CD14-positive monocyte (primary cell): ENCODE data around the gene TRRAP. TPM values are rescaled to one million over a fixed set of nuclear protein-coding genes. Genes with fewer than 3 reads are reported as not detected.

ENCODE experiments used
- DNase-seq, 3 donors: peaks; one replicate each; pipeline ENCODE4 v3.0.0-alpha.2; 2011 to 2022
- H2AFZ ChIP-seq: 2 replicates; pipeline ENCODE4 v1.6.0; 2012; ENCODE audit warnings: mild to moderate bottlenecking, low read depth, low read length, inconsistent platforms; ENCODE audit not compliant: insufficient read depth, poor library complexity, severe bottlenecking
- H3K27ac ChIP-seq, 2 donors: 1 replicate in 1 of 2; 2 replicates in 1 of 2; pipeline ENCODE4 v1.5.1; 2012 to 2013; ENCODE audit warnings: low read length in 2 of 2, control low read depth in 1 of 2, inconsistent platforms in 1 of 2, low read depth in 1 of 2, mild to moderate bottlenecking in 1 of 2
- H3K27me3 ChIP-seq, 2 donors: one replicate each; pipeline versions ENCODE4 v1.6.0 to v1.6.1; 2011 to 2013; ENCODE audit warnings: low read length in 2 of 2; ENCODE audit not compliant: control insufficient read depth in 2 of 2, insufficient read depth in 2 of 2
- H3K36me3 ChIP-seq, 2 donors: replicated peaks in 1 of 2; 1 replicate in 1 of 2; 2 replicates in 1 of 2; pipeline versions ENCODE4 v1.5.1 to v1.6.1; 2012 to 2013; ENCODE audit warnings: low read length in 2 of 2, control low read depth in 1 of 2, inconsistent platforms in 1 of 2, mild to moderate bottlenecking in 1 of 2; ENCODE audit not compliant: insufficient read depth in 2 of 2, control insufficient read depth in 1 of 2
- H3K4me1 ChIP-seq, 2 donors: 1 replicate in 1 of 2; 2 replicates in 1 of 2; pipeline versions ENCODE4 v1.5.1 to v1.6.1; 2012 to 2013; ENCODE audit warnings: low read length in 2 of 2, control low read depth in 1 of 2, inconsistent platforms in 1 of 2, mild to moderate bottlenecking in 1 of 2, moderate library complexity in 1 of 2; ENCODE audit not compliant: insufficient read depth in 2 of 2, control insufficient read depth in 1 of 2
- H3K4me2 ChIP-seq: replicated peaks from 2 replicates; pipeline ENCODE3; 2012; ENCODE audit warnings: low read length, moderate library complexity, mild to moderate bottlenecking; ENCODE audit not compliant: poor library complexity, severe bottlenecking; ENCODE audit errors: extremely low read depth
- H3K4me3 ChIP-seq, 3 experiments: fragments of 200-600 bp in 1 of 3; sonication (generic) in 1 of 3; replicated peaks in 1 of 3; 1 replicate in 2 of 3; 2 replicates in 1 of 3; pipeline ENCODE4 v1.5.1; 2011 to 2013; ENCODE audit warnings: low read length in 3 of 3, mild to moderate bottlenecking in 3 of 3, control low read depth in 2 of 3, low read depth in 2 of 3, inconsistent platforms in 1 of 3, moderate library complexity in 1 of 3
- H3K79me2 ChIP-seq: 2 replicates; pipeline ENCODE4 v1.6.0; 2012; ENCODE audit warnings: mild to moderate bottlenecking, control low read depth, inconsistent platforms, low read length, moderate library complexity; ENCODE audit not compliant: insufficient read depth
- H3K9ac ChIP-seq: 2 replicates; pipeline ENCODE4 v1.6.0; 2017; ENCODE audit warnings: low read length, mild to moderate bottlenecking; ENCODE audit not compliant: insufficient read depth, poor library complexity, severe bottlenecking
- H3K9me3 ChIP-seq, 2 donors: replicated peaks in 1 of 2; 1 replicate in 1 of 2; 2 replicates in 1 of 2; pipeline versions ENCODE4 v1.5.1 to v1.6.1; 2012 to 2013; ENCODE audit warnings: low read length in 2 of 2, control low read depth in 1 of 2; ENCODE audit not compliant: control insufficient read depth in 1 of 2, insufficient read depth in 1 of 2
- H4K20me1 ChIP-seq: 2 replicates; pipeline ENCODE4 v1.6.0; 2012; ENCODE audit warnings: mild to moderate bottlenecking, low read length, control low read depth, moderate library complexity; ENCODE audit not compliant: insufficient read depth
- H3K27ac Mint-ChIP-seq, 7 donors: one replicate each; pipeline ENCODE4 v1.8.0; 2020; ENCODE audit warnings: mild to moderate bottlenecking in 7 of 7, mixed read lengths in 7 of 7, moderate library complexity in 6 of 7, inconsistent platforms in 2 of 7
- H3K27me3 Mint-ChIP-seq, 3 donors: one replicate each; pipeline ENCODE4 v1.8.0; 2021 to 2022; ENCODE audit warnings: low read depth in 3 of 3, mild to moderate bottlenecking in 3 of 3, mixed read lengths in 3 of 3, moderate library complexity in 3 of 3, inconsistent platforms in 1 of 3
- H3K36me3 Mint-ChIP-seq, 2 donors: one replicate each; pipeline ENCODE4 v1.8.0; 2020; ENCODE audit warnings: mixed read lengths in 2 of 2, inconsistent platforms in 1 of 2, mild to moderate bottlenecking in 1 of 2
- H3K4me1 Mint-ChIP-seq: one replicate; pipeline ENCODE4 v1.8.0; 2020; ENCODE audit warnings: mild to moderate bottlenecking, mixed read lengths
- H3K4me3 Mint-ChIP-seq, 2 donors: one replicate each; pipeline ENCODE4 v1.8.0; 2020; ENCODE audit warnings: mild to moderate bottlenecking in 2 of 2, mixed read lengths in 2 of 2, moderate library complexity in 1 of 2
- H3K9me3 Mint-ChIP-seq, 7 donors: one replicate each; pipeline ENCODE4 v1.8.0; 2020 to 2022; ENCODE audit warnings: mixed read lengths in 7 of 7, mild to moderate bottlenecking in 6 of 7, moderate library complexity in 6 of 7, inconsistent platforms in 2 of 7
- WGBS: methylation state at CpG from one replicate; pipeline ENCODE4 v1.1.5; 2013; ENCODE audit warnings: missing lambda C conversion rate; ENCODE audit not compliant: insufficient coverage; 5-methylcytosine and 5-hydroxymethylcytosine counted together
- intact Hi-C, 2 donors: fragments of 100-400 bp; cut with micrococcal nuclease; formaldehyde crosslinking; loops; one replicate each; pipeline versions ENCODE4 v1.15.0 to v1.15.1; 2023
- polyA plus RNA-seq, 3 donors: library from polyadenylated mRNA; depleted of rRNA in 1 of 3; unstranded in 2 of 3; stranded (reverse) in 1 of 3; fragments of 300-500 nt in 2 of 3; fragments of >200 nt in 1 of 3; fragmentation: Illumina TruSeq in 2 of 3; gene quantifications; 1 replicate in 2 of 3; 2 replicates in 1 of 3; pipeline ENCODE4 v1.2.3, GENCODE V29; 2012 to 2021
- TF ChIP-seq, protein P1 (sequence below): fragments of 200-600 bp; IDR thresholded peaks from one replicate; pipeline ENCODE4 v1.8.0; 2022; ENCODE audit warnings: antibody characterized with exemption, mild to moderate bottlenecking

The TRRAP gene
- polyA plus RNA-seq, 3 donors = 0.67 to 12.2 (median 1.2) TPM

DNA sequence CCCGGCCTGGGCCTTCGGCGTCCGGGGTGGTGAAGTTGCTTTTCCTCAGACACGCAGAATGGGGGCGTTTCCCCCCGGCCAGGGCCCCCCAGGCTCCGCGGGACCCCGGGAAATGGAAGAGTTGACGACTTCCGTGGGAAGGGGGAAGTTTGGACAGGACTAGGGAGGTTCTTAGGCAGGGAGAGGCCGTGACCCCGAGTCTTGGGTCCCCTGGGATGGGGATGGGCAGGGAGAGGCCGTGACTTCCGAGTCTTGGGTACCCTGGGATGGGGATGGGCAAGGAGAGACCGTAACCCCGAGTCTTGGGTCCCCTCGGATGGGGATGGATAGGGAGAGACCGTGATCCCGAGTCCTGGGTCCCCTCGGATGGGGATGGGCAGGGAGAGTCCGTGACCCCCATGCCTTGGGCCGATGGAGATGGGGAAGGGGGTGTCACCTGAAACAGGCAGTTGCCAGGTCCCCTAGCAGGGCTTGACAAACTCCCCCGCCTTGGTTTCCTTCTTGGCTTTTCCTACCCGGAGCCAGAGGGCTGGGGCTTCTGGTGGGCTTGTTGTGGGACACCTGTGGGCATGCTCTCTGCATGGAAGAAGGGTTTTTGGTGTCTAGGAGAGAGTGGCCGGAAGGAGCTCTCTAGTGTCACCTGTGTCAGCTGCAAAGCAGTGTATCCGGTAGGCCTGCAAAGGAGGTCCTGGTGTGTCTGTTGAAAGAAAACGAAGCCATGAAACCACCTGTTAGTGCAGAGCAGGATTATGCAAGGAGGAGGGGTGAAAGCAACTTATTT is 1.1 kb downstream of the TRRAP start:
- H3K36me3 Mint-ChIP-seq = peaks cover 27 to 37% of the 10 kb centered on the region in 2 donors
- DNase-seq = peak in 1 of 3 donors; percentile 23
- Histone ChIP-seq H3K9ac (peak overlapping the region; percentile 93), H2AFZ (peak overlapping the region; percentile 97), H4K20me1 (peaks cover 11% of the 10 kb centered on the region), H3K36me3 (peaks cover 23 to 37% of the 10 kb centered on the region in 2 donors), H3K9me3 (no peaks in the 10 kb centered on the region), H3K79me2 (peaks cover 33% of the 10 kb centered on the region), H3K27ac (peak overlapping the region; percentile 29 to 88), H3K27me3 (no peaks in the 10 kb centered on the region), H3K4me1 (peaks cover 16 to 22% of the 10 kb centered on the region in 2 donors), H3K4me2 (peak overlapping the region; percentile 99), H3K4me3 (peak overlapping the region; percentile 88 to 97 (median 89))
- intact Hi-C loops = loop anchor here in 1 of 2 donors (10.0 kb wide), 1 partner anchor 445 kb away; the partner anchor contains the start of gene ARPC1A
- WGBS = 2% methylated on average over 24 of the region's 29 CpGs
- peak overlapping the region in 6 of 7 donors; percentile 78 to 94 (median 86) for H3K27ac Mint-ChIP-seq
- H3K9me3 Mint-ChIP-seq = no peaks in the 10 kb centered on the region
- TF ChIP-seq, protein P1, sequence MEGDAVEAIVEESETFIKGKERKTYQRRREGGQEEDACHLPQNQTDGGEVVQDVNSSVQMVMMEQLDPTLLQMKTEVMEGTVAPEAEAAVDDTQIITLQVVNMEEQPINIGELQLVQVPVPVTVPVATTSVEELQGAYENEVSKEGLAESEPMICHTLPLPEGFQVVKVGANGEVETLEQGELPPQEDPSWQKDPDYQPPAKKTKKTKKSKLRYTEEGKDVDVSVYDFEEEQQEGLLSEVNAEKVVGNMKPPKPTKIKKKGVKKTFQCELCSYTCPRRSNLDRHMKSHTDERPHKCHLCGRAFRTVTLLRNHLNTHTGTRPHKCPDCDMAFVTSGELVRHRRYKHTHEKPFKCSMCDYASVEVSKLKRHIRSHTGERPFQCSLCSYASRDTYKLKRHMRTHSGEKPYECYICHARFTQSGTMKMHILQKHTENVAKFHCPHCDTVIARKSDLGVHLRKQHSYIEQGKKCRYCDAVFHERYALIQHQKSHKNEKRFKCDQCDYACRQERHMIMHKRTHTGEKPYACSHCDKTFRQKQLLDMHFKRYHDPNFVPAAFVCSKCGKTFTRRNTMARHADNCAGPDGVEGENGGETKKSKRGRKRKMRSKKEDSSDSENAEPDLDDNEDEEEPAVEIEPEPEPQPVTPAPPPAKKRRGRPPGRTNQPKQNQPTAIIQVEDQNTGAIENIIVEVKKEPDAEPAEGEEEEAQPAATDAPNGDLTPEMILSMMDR = peak; percentile 74
- H3K4me3 Mint-ChIP-seq = peak overlapping the region; percentile 91 to 93
- H3K4me1 Mint-ChIP-seq = peaks cover 16% of the 10 kb centered on the region
- H3K27me3 Mint-ChIP-seq = peaks cover 5 to 10% (median 7%) of the 10 kb centered on the region in 3 donors

DNA sequence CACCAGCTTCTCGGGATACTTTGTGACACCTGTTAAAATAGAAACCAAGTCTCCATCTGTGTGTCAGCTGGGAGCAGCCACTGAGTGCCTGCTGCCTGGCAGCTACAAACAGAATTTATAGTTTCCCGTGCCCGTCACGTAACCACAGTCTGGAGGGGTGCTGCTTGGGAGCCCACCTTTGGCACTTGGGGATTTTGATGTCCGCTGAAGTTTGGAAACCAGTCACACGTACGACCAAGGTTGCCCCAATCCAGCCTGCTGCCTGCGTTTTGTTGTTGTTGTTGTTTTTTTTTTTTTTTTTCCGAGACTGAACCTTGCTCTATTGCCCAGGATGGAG is 1.6 kb downstream of the TRRAP start:
- Mint-ChIP-seq H3K27me3 (peaks cover 3 to 9% (median 6%) of the 10 kb centered on the region in 3 donors), H3K36me3 (peaks cover 32 to 41% of the 10 kb centered on the region in 2 donors), H3K4me3 (peak overlapping the region; percentile 91 to 93), H3K4me1 (peaks cover 16% of the 10 kb centered on the region), H3K9me3 (no peaks in the 10 kb centered on the region), H3K27ac (peak overlapping the region in 2 of 7 donors; percentile 41 to 92)
- TF ChIP-seq, protein P1 = no peak
- Histone ChIP-seq H3K4me1 (peaks cover 16 to 22% of the 10 kb centered on the region in 2 donors), H4K20me1 (peaks cover 11% of the 10 kb centered on the region), H2AFZ (peak overlapping the region; percentile 97), H3K79me2 (peaks cover 33% of the 10 kb centered on the region), H3K9ac (peak overlapping the region; percentile 93), H3K27ac (peak overlapping the region in 1 of 2 donors; percentile 88), H3K4me2 (peak overlapping the region; percentile 99), H3K9me3 (no peaks in the 10 kb centered on the region), H3K36me3 (peaks cover 28 to 42% of the 10 kb centered on the region in 2 donors), H3K4me3 (peak overlapping the region in 2 of 3 experiments; percentile 89 to 97), H3K27me3 (no peaks in the 10 kb centered on the region)
- intact Hi-C loops = loop anchor here in 1 of 2 donors (10.0 kb wide), 1 partner anchor 445 kb away; the partner anchor contains the start of gene ARPC1A
- 11% methylated on average over 5 of the region's 9 CpGs for WGBS
- DNase-seq = no peak
